GM12878 (cell line): ENCODE results near the gene ANKRD33B. TPM values are rescaled to one million over a fixed set of nuclear protein-coding genes. Genes with fewer than 3 reads are reported as not detected.

Source experiments
- ATAC-seq: fragments of 200-7000 bp; cut with Tn5 transposase; 3 replicates; pipeline ENCODE4 v1.9.1; 2020; ENCODE audit warnings: mild to moderate bottlenecking, moderate library complexity
- BruUV-seq: library from RNA; stranded (reverse); fragments of 400-500 nt; replicated peaks from 2 replicates; lab custom pipeline; 2021; lab: Mats Ljungman, UMichigan
- CTCF ChIA-PET: fragments of 300-600 bp; sonication (Branson Sonifier 250); formaldehyde crosslinking; extraction: SDS; loops from one replicate; lab custom pipeline; 2021; ENCODE audit warnings: inconsistent platforms; lab: Yijun Ruan, JAX
- POLR2A ChIA-PET: fragments of 350-600 bp; formaldehyde crosslinking; extraction: SDS; loops from one replicate; lab custom pipeline; 2021; ENCODE audit warnings: inconsistent platforms; lab: Charles Lee
- RAD21 ChIA-PET: fragments of 300-600 bp; sonication (Branson Sonifier 250); formaldehyde crosslinking; loops from one replicate; lab custom pipeline; 2023; ENCODE audit warnings: antibody characterized with exemption; ENCODE audit not compliant: unreplicated experiment; lab: Charles Lee
- SMC1A ChIA-PET: fragments of 300-600 bp; sonication (Branson Sonifier 250); formaldehyde crosslinking; loops from one replicate; lab custom pipeline; 2023; ENCODE audit not compliant: unreplicated experiment, uncharacterized antibody; lab: Charles Lee
- DNase-seq: peaks from one replicate; pipeline ENCODE4 v3.0.0-alpha.2; 2011; ENCODE audit warnings: low read depth, low spot score
- FAIRE-seq: peaks from 3 replicates; lab custom pipeline; 2011; peaks lifted over from hg19 to GRCh38; lab: Jason Lieb, UNC
- H2AFZ ChIP-seq: 2 replicates; pipeline ENCODE4 v1.6.0; 2011; ENCODE audit warnings: low read depth, low read length, control low read depth; ENCODE audit not compliant: control insufficient read depth
- H3K27ac ChIP-seq: 2 replicates; pipeline ENCODE4 v1.5.1; 2011; ENCODE audit warnings: control low read depth; ENCODE audit not compliant: control insufficient read depth, insufficient read depth
- H3K27me3 ChIP-seq, 2 experiments: replicated peaks in 1 of 2; 2 replicates each; pipeline versions ENCODE4 v1.6.0 to v1.6.1; 2011; ENCODE audit warnings: low read length in 1 of 2; ENCODE audit not compliant: control insufficient read depth in 2 of 2, insufficient read depth in 2 of 2
- H3K36me3 ChIP-seq, 2 experiments: 2 replicates each; pipeline ENCODE4 v1.5.1; 2011; ENCODE audit warnings: low read length in 1 of 2; ENCODE audit not compliant: control insufficient read depth in 2 of 2, insufficient read depth in 2 of 2
- H3K4me1 ChIP-seq: 2 replicates; pipeline ENCODE4 v1.6.1; 2011; ENCODE audit warnings: mild to moderate bottlenecking, low read length, moderate library complexity, mixed read lengths; ENCODE audit not compliant: control insufficient read depth, insufficient read depth
- H3K4me2 ChIP-seq: 2 replicates; pipeline ENCODE4 v1.6.0; 2011; ENCODE audit warnings: control low read depth; ENCODE audit not compliant: control insufficient read depth, insufficient read depth
- H3K4me3 ChIP-seq: fragments of 200-600 bp; sonication (generic); 2 replicates; pipeline ENCODE4 v1.5.1; 2016
- H3K79me2 ChIP-seq: 2 replicates; pipeline ENCODE4 v1.6.0; 2011; ENCODE audit warnings: low read length; ENCODE audit not compliant: control insufficient read depth, insufficient read depth
- H3K9ac ChIP-seq: 2 replicates; pipeline ENCODE4 v1.8.0; 2011; ENCODE audit warnings: low read length, control low read depth, mixed read lengths; ENCODE audit not compliant: control insufficient read depth, insufficient read depth
- H3K9me3 ChIP-seq: replicated peaks from 3 replicates; pipeline ENCODE4 v1.5.1; 2011; ENCODE audit warnings: mild to moderate bottlenecking, low read length; ENCODE audit not compliant: control insufficient read depth, insufficient read depth
- H4K20me1 ChIP-seq: 2 replicates; pipeline ENCODE4 v1.6.0; 2011; ENCODE audit not compliant: control insufficient read depth, insufficient read depth
- ASH2L ChIP-seq: fragments of 300-600, 200-600 bp; sonication (generic); IDR thresholded peaks from 2 replicates; pipeline ENCODE4 v1.6.1; 2017; ENCODE audit warnings: low read depth, mild to moderate bottlenecking, borderline replicate concordance
- BHLHE40 ChIP-seq, 2 experiments: fragments of 450-650 bp in 1 of 2; IDR thresholded peaks; 2 replicates each; pipeline ENCODE4 v1.6.1; 2011 to 2017; ENCODE audit warnings: low read depth in 2 of 2, borderline replicate concordance in 1 of 2, improper control_type of control experiment in 1 of 2, low read length in 1 of 2, mild to moderate bottlenecking in 1 of 2
- CEBPB ChIP-seq, 2 experiments: fragments of 150-350 bp in 1 of 2; IDR thresholded peaks; 2 replicates each; pipeline ENCODE4 v1.6.1; 2012 to 2014; ENCODE audit warnings: low read depth in 2 of 2, low read length in 2 of 2, borderline replicate concordance in 1 of 2, inconsistent platforms in 1 of 2
- CREB1 ChIP-seq: IDR thresholded peaks from 2 replicates; pipeline ENCODE4 v1.6.1; 2012; ENCODE audit warnings: low read depth, mild to moderate bottlenecking, inconsistent platforms
- NFIC ChIP-seq: IDR thresholded peaks from 2 replicates; pipeline ENCODE4 v1.6.1; 2012; ENCODE audit warnings: low read depth, mild to moderate bottlenecking, inconsistent platforms, low read length, moderate library complexity
- NR2C2 ChIP-seq: IDR thresholded peaks from 2 replicates; pipeline ENCODE4 v1.6.1; 2011; ENCODE audit warnings: borderline replicate concordance, low read depth; ENCODE audit not compliant: control insufficient read depth, insufficient read length
- NR2F1 ChIP-seq: fragments of 450-650 bp; conservative IDR thresholded peaks from 2 replicates; pipeline ENCODE4 v1.6.1; 2017; ENCODE audit warnings: mild to moderate bottlenecking
- POU2F2 ChIP-seq: IDR thresholded peaks from 3 replicates; pipeline ENCODE4 v1.6.1; 2011; ENCODE audit warnings: low read depth, mild to moderate bottlenecking, low read length, borderline replicate concordance
- SUPT20H ChIP-seq: IDR thresholded peaks from 2 replicates; pipeline ENCODE4 v1.6.1; 2011; ENCODE audit warnings: low read depth, mild to moderate bottlenecking, low read length, moderate library complexity, borderline replicate concordance; ENCODE audit not compliant: control insufficient read depth
- WGBS: methylation state at CpG from one replicate; pipeline ENCODE4 v1.1.6; 2016; ENCODE audit warnings: low lambda C conversion rate; ENCODE audit not compliant: insufficient replicate concordance, insufficient coverage; ENCODE audit errors: missing lambda C conversion rate; 5-methylcytosine and 5-hydroxymethylcytosine counted together
- in situ Hi-C: fragments of 300-500 bp; cut with MboI; formaldehyde crosslinking; loops from 9 replicates; pipeline ENCODE4 v1.14.3; 2018; ENCODE audit warnings: mixed read lengths
- intact Hi-C: fragments of 100-400 bp; cut with micrococcal nuclease; formaldehyde crosslinking; loops from one replicate; pipeline ENCODE4 v1.14.2; 2022; ENCODE audit not compliant: unreplicated experiment
- polyA plus RNA-seq, 11 experiments: library from polyadenylated mRNA; depleted of rRNA in 4 of 11; unstranded in 6 of 11; stranded (reverse) in 5 of 11; fragments of >200 nt; fragmentation: Nextera tagmentation in 4 of 11; fragmentation: Illumina TruSeq in 1 of 11; extraction: Ambion mirVana in 4 of 11; extraction: Trizol in 1 of 11; gene quantifications; 1 replicate in 1 of 11; 2 replicates in 10 of 11; pipeline versions ENCODE4 v1.2.1 to v1.2.3, GENCODE V29; 2011 to 2016; ENCODE audit warnings: inconsistent platforms in 2 of 11, missing spikeins in 2 of 11, low read depth in 1 of 11
- total RNA-seq, 4 experiments: library from RNA; depleted of rRNA in 3 of 4; stranded (reverse); fragments of >200 nt in 3 of 4; fragmentation: Illumina TruSeq in 1 of 4; extraction: Trizol in 1 of 4; gene quantifications; 2 replicates each; pipeline versions ENCODE4 v1.2.1 to v1.2.3, GENCODE V29; 2013 to 2021
- TF ChIP-seq, protein P1 (sequence below): fragments of 450-650 bp; IDR thresholded peaks from 2 replicates; pipeline ENCODE4 v1.6.1; 2014; ENCODE audit warnings: mild to moderate bottlenecking

ANKRD33B gene
- total and polyA plus RNA-seq, 10 of the 15 experiments (the other 5 are each of a cell fraction or from before 2014, with no cell fraction given), result 4.9 to 61.6 (median 15.6) TPM

DNA sequence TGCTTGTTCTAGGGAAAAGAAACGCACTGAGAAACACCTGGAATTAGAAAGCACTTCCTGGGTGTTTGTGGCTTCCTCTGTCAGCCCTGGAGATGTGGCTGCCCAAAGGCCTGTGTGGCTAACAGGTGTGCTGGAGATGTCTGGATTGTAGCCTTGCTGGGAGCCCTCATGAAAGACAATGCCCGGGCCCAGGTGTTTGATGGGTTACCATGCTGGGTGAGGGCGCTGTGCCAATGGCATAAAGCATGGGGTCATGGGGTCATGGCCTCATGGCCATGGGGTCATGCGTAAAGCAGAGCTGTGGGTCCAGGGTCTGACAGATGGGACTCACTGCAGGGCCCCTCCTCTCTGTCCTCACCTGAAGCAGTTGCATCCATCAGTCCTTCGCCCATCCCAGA lies 21.6 kb downstream of the ANKRD33B start:
- no TSS peak for BruUV-seq
- SMC1A ChIA-PET, result interaction anchor here (0.7 to 2.3 kb wide), 7 partner anchors 8 to 132 kb away, joined by 3 to 11 read pairs (median 7); no protein-coding TSS in a partner anchor
- peak overlapping the region; percentile 1; the same call in 1 of the 2 replicates for H3K27ac ChIP-seq
- no peak for DNase-seq
- no peaks in the 10 kb centered on the region for H3K27me3 ChIP-seq
- 85% methylated on average over 5 of the region's 5 CpGs for WGBS
- peaks cover 86% of the 10 kb centered on the region for H3K4me1 ChIP-seq
- in situ Hi-C loops, result no loop called here
- no peaks in the 10 kb centered on the region; the same call in 2 of the 3 replicates for H3K9me3 ChIP-seq
- peaks cover 3% of the 10 kb centered on the region; the same call in 1 of the 2 replicates for H4K20me1 ChIP-seq
- CTCF ChIA-PET, result interaction anchor here (1.6 to 2.2 kb wide), 2 partner anchors 7 to 9 kb away, joined by 6 read pairs; no protein-coding TSS in a partner anchor
- FAIRE-seq, result no peak
- peaks cover 11 to 12% of the 10 kb centered on the region in 2 experiments; a peak in 3 of 4 replicates for H3K36me3 ChIP-seq
- peaks cover 96% of the 10 kb centered on the region for H3K79me2 ChIP-seq
- H3K4me3 ChIP-seq, result no peak overlapping the region
- POLR2A ChIA-PET, result no interaction called here
- no peak overlapping the region for H2AFZ ChIP-seq
- RAD21 ChIA-PET, result interaction anchor here (1.3 to 2.7 kb wide), 3 partner anchors 8 to 46 kb away, joined by 3 to 12 read pairs (median 8); no protein-coding TSS in a partner anchor
- no peak overlapping the region for H3K9ac ChIP-seq
- peak; percentile 74 for TF ChIP-seq NR2F1
- TF ChIP-seq, protein P1, sequence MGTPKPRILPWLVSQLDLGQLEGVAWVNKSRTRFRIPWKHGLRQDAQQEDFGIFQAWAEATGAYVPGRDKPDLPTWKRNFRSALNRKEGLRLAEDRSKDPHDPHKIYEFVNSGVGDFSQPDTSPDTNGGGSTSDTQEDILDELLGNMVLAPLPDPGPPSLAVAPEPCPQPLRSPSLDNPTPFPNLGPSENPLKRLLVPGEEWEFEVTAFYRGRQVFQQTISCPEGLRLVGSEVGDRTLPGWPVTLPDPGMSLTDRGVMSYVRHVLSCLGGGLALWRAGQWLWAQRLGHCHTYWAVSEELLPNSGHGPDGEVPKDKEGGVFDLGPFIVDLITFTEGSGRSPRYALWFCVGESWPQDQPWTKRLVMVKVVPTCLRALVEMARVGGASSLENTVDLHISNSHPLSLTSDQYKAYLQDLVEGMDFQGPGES, result no peak
- TF ChIP-seq, all 136 proteins: peak for 1
- intact Hi-C loops, result no loop called here
- no peak for ATAC-seq
- peak overlapping the region; percentile 46 for H3K4me2 ChIP-seq

- peak; percentile 8 for ATAC-seq
- WGBS, result 8% methylated on average over 4 of the region's 4 CpGs
- Histone ChIP-seq H3K79me2 (peaks cover 96% of the 10 kb centered on the region), H3K27ac (peak overlapping the region; percentile 1; the same call in 1 of the 2 replicates), H3K9me3 (no peaks in the 10 kb centered on the region; the same call in 2 of the 3 replicates), H2AFZ (no peak overlapping the region), H3K36me3 (peaks cover 10 to 11% of the 10 kb centered on the region in 2 experiments; a peak in 3 of 4 replicates), H3K4me2 (peak overlapping the region; percentile 46), H3K9ac (no peak overlapping the region), H3K27me3 (no peaks in the 10 kb centered on the region), H3K4me3 (no peak overlapping the region), H4K20me1 (peaks cover 3% of the 10 kb centered on the region; the same call in 1 of the 2 replicates), H3K4me1 (peaks cover 84% of the 10 kb centered on the region)
- DNase-seq, result no peak
- intact Hi-C loops, result no loop called here
- TF ChIP-seq CEBPB (IDR thresholded peaks at IDR 0.05; ENCODE audit: borderline replicate concordance in 1 of 2, low read depth in 2 of 2, low read length in 2 of 2), result no peak
- TF ChIP-seq NFIC, result no peak
- peak; percentile 65 to 71; a peak in 3 of 4 replicates for TF ChIP-seq BHLHE40 (IDR thresholded peaks at IDR 0.05; ENCODE audit: borderline replicate concordance in 1 of 2, low read depth in 2 of 2, low read length in 1 of 2)
- no peak for TF ChIP-seq ASH2L
- no peak for TF ChIP-seq SUPT20H
- 0 out of 2 replicates have a peak, but pooled peaks have one; percentile 24 for TF ChIP-seq CREB1
- TF ChIP-seq POU2F2, result peak; percentile 32; the same call in 1 of the 3 replicates
- no peak for TF ChIP-seq NR2C2
- ChIA-PET SMC1A (interaction anchor here (1.5 to 1.7 kb wide), 3 partner anchors 8 to 22 kb away, joined by 5 to 7 read pairs (median 5); no protein-coding TSS in a partner anchor), CTCF (interaction anchor here (1.2 kb wide), 1 partner anchor 8 kb away, joined by 3 read pairs; no protein-coding TSS in a partner anchor), RAD21 (interaction anchor here (0.8 to 1.7 kb wide), 3 partner anchors 8 to 41 kb away, joined by 3 to 7 read pairs (median 6); no protein-coding TSS in a partner anchor), POLR2A (interaction anchor here (1.0 to 1.2 kb wide), 2 partner anchors 8 to 18 kb away, joined by 3 to 4 read pairs; no protein-coding TSS in a partner anchor)
- in situ Hi-C loops, result no loop called here
- no peak for FAIRE-seq
- BruUV-seq, result no TSS peak
Measured at GRCh38 chr5:10586008-10586407, 22.1 kb downstream of the ANKRD33B start.
